Fibroblast of lung (primary cell): ENCODE measurements around the gene HBS1L.

Source experiments
- EZH2 ChIP-seq: IDR thresholded peaks from 2 replicates; pipeline ENCODE4 v1.5.1; 2012; ENCODE audit warnings: low read length, control low read depth, mild to moderate bottlenecking; ENCODE audit errors: missing control alignments
- TF ChIP-seq, protein P1 (sequence below), 2 donors: IDR thresholded peaks in 1 of 2; conservative IDR thresholded peaks in 1 of 2; 1 replicate in 1 of 2; 2 replicates in 1 of 2; pipeline ENCODE4 v1.5.1; 2011 to 2012; ENCODE audit warnings: low read length in 2 of 2, control low read depth in 1 of 2, inconsistent platforms in 1 of 2, low read depth in 1 of 2, mild to moderate bottlenecking in 1 of 2

DNA sequence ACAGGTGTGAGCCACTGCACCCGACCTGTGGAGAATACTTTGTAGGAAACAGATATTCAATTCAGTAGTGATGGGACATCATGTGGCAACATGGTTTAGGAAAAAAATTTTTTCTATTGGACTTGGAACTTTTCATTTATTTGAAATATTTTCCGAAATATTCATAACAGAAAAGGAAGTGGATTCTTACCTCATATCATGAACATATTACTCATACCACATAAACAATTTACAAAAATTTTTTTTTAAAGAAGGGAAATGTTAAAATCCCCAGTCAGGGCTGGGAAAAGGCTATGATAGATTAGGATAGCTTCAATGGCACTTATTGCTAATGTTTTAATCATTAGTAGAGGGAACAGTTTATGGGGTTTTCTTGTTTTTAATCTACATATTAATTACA is 97.9 kb downstream of the HBS1L start:
- TF ChIP-seq EZH2, result no peak
- TF ChIP-seq, protein P1, sequence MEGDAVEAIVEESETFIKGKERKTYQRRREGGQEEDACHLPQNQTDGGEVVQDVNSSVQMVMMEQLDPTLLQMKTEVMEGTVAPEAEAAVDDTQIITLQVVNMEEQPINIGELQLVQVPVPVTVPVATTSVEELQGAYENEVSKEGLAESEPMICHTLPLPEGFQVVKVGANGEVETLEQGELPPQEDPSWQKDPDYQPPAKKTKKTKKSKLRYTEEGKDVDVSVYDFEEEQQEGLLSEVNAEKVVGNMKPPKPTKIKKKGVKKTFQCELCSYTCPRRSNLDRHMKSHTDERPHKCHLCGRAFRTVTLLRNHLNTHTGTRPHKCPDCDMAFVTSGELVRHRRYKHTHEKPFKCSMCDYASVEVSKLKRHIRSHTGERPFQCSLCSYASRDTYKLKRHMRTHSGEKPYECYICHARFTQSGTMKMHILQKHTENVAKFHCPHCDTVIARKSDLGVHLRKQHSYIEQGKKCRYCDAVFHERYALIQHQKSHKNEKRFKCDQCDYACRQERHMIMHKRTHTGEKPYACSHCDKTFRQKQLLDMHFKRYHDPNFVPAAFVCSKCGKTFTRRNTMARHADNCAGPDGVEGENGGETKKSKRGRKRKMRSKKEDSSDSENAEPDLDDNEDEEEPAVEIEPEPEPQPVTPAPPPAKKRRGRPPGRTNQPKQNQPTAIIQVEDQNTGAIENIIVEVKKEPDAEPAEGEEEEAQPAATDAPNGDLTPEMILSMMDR (conservative IDR thresholded peaks at IDR 0.05 in 1 of 2, IDR thresholded peaks at IDR 0.05 in 1 of 2; ENCODE audit: low read depth in 1 of 2, low read length in 2 of 2), result no peak
